ENCODE results near the gene LRP2BP. TPM values are rescaled to one million over a fixed set of nuclear protein-coding genes. Genes with fewer than 3 reads are reported as not detected.
"Not testable (repeated sequence)": the region's sequence is repeated elsewhere in the genome, so short reads cannot be mapped to it uniquely, and the experiment has no call there.

The LRP2BP gene
- total RNA-seq, 1 experiment from 2014 or later = 0.33 TPM

DNA sequence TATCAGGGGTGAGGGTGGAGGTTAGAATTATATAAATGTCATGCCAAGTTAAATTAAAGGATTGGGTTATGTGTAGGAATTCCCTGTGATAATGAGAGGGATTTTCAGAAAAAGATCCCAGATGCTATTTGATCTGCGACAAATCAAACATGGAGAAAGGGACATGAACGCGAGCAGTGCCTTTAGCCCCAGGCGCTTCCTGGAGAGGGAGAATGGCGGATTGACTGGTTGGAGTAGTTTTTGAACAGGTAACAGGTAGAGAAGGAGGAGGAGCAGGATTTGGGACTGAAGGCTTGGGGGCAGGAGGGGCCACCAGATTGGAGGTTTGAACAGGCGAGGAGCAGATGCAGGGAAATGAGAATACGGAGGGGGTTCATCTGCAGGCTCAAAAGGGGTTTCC lies 67.1 kb downstream of the LRP2BP start:
- ATAC-seq = no peak
- Histone ChIP-seq H3K27ac (ENCODE audit: low read length) (no peak overlapping the region), H3K36me3 (ENCODE audit: control insufficient read depth, insufficient read depth, low read length) (no peaks in the 10 kb centered on the region), H3K4me1 (ENCODE audit: control insufficient read depth, insufficient read depth, low read length) (no peaks in the 10 kb centered on the region), H3K4me3 (ENCODE audit: low read depth in 2 of 2, low read length in 2 of 2) (no peak overlapping the region), H3K9me3 (ENCODE audit: control insufficient read depth, insufficient read depth, low read depth, low read length) (no peaks in the 10 kb centered on the region), H3K27me3 (ENCODE audit: control insufficient read depth, insufficient read depth, low read length) (no peaks in the 10 kb centered on the region)
- TF ChIP-seq, protein P1, sequence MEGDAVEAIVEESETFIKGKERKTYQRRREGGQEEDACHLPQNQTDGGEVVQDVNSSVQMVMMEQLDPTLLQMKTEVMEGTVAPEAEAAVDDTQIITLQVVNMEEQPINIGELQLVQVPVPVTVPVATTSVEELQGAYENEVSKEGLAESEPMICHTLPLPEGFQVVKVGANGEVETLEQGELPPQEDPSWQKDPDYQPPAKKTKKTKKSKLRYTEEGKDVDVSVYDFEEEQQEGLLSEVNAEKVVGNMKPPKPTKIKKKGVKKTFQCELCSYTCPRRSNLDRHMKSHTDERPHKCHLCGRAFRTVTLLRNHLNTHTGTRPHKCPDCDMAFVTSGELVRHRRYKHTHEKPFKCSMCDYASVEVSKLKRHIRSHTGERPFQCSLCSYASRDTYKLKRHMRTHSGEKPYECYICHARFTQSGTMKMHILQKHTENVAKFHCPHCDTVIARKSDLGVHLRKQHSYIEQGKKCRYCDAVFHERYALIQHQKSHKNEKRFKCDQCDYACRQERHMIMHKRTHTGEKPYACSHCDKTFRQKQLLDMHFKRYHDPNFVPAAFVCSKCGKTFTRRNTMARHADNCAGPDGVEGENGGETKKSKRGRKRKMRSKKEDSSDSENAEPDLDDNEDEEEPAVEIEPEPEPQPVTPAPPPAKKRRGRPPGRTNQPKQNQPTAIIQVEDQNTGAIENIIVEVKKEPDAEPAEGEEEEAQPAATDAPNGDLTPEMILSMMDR (IDR thresholded peaks at IDR 0.05) = no peak
- no peak for TF ChIP-seq SIN3A (IDR thresholded peaks at IDR 0.05; ENCODE audit: borderline replicate concordance, insufficient read depth, low read depth, low read length)
- ChIA-PET POLR2A (interaction anchor here (0.6 kb wide), 1 partner anchor 121 kb away, joined by 5 read pairs; no protein-coding TSS in a partner anchor), CTCF (no interaction called here)
- no peak for DNase-seq (ENCODE audit: low read depth, low spot score)
- in situ Hi-C loops (cut with HindIII; ENCODE audit: low pct_unique_long_range_greater_than_20kb, low sequenced_read_pairs) (no loop called here), intact Hi-C loops (cut with micrococcal nuclease; ENCODE audit: unreplicated experiment) (no loop called here)
- no TSS peak for BruUV-seq (replicated peaks)

DNA sequence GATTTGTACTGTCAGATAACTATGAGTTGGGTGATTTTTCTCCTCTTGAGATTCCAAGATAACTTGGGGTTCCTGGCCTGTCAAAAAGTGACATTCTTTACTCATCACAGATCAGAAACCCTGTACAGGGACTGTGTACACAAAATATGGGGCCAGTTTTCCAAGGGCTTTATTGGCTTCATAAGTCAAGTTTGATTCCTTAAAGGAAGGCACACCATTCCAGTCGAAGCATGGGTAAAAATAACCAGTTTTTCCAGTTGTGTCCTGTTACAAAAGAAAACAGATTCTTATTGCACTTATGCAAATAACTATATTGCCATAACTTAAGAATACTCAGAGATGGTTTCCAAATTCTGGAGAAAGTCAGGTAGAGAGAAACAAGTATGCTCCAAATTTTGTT lies 70.0 kb downstream of the LRP2BP start:
- intact Hi-C loops (cut with micrococcal nuclease; ENCODE audit: unreplicated experiment); H3K4me3 ChIP-seq (ENCODE audit: low read depth in 2 of 2, low read length in 2 of 2); ATAC-seq; H3K4me1 ChIP-seq (ENCODE audit: control insufficient read depth, insufficient read depth, low read length); BruUV-seq (replicated peaks); H3K9me3 ChIP-seq (ENCODE audit: control insufficient read depth, insufficient read depth, low read depth, low read length); H3K27me3 ChIP-seq (ENCODE audit: control insufficient read depth, insufficient read depth, low read length); H3K27ac ChIP-seq (ENCODE audit: low read length); CTCF ChIA-PET; in situ Hi-C loops (cut with HindIII; ENCODE audit: low pct_unique_long_range_greater_than_20kb, low sequenced_read_pairs); H3K36me3 ChIP-seq (ENCODE audit: control insufficient read depth, insufficient read depth, low read length); DNase-seq (ENCODE audit: low read depth, low spot score); POLR2A ChIA-PET: not testable (repeated sequence)

DNA sequence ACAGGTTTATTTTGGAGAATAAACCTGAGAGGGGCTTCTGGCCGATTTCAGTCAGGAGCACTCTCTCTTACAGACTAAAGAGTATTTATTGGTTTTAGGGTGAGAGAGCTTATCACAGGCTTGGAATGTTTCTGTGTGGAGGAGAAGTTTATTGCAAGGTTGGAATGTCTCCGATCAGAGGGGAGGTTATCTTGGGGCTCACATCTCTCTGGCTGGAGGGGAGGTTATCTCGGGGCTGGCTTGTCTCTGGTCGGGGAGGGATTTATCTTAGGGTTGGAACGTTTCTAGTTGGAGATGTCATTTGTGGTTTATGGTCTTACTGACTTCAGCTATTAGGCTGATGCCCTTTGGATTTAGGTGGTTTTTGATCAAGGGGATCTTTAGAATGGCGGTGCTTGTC lies 71.4 kb downstream of the LRP2BP start:
- POLR2A ChIA-PET; H3K4me3 ChIP-seq (ENCODE audit: low read depth in 2 of 2, low read length in 2 of 2); H3K9me3 ChIP-seq (ENCODE audit: control insufficient read depth, insufficient read depth, low read depth, low read length); CTCF ChIA-PET; H3K27me3 ChIP-seq (ENCODE audit: control insufficient read depth, insufficient read depth, low read length); DNase-seq (ENCODE audit: low read depth, low spot score); intact Hi-C loops (cut with micrococcal nuclease; ENCODE audit: unreplicated experiment); H3K4me1 ChIP-seq (ENCODE audit: control insufficient read depth, insufficient read depth, low read length); BruUV-seq (replicated peaks); H3K27ac ChIP-seq (ENCODE audit: low read length); ATAC-seq; H3K36me3 ChIP-seq (ENCODE audit: control insufficient read depth, insufficient read depth, low read length); in situ Hi-C loops (cut with HindIII; ENCODE audit: low pct_unique_long_range_greater_than_20kb, low sequenced_read_pairs): not testable (repeated sequence)

DNA sequence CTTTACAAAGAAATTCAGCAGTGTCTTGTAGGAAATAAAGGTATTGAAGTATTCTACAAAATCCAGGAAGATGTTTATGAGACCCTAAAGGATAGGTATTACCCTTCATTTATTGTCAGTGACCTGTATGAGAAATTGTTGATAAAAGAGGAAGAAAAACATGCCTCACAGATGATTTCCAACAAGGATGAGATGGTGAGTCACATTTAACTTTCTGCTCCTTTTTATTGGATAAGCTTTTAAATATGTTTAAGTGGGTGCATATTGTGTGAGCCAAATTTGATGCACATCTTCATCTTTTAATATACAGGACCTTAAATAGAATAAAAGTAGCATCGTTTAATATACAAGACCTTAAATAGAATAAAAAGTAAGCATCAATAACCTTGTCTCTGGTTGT lies 72.1 kb downstream of the LRP2BP start:
- no peak overlapping the region for H3K4me3 ChIP-seq (ENCODE audit: low read depth in 2 of 2, low read length in 2 of 2)
- CTCF ChIA-PET = no interaction called here
- no peaks in the 10 kb centered on the region for H3K4me1 ChIP-seq (ENCODE audit: control insufficient read depth, insufficient read depth, low read length)
- no TSS peak for BruUV-seq (replicated peaks)
- no peaks in the 10 kb centered on the region for H3K36me3 ChIP-seq (ENCODE audit: control insufficient read depth, insufficient read depth, low read length)
- TF ChIP-seq TCF7L2 (IDR thresholded peaks at IDR 0.05; ENCODE audit: low read depth, low read length) = no peak
- TF ChIP-seq, protein P1 (IDR thresholded peaks at IDR 0.05) = no peak
- intact Hi-C loops (cut with micrococcal nuclease; ENCODE audit: unreplicated experiment) (no loop called here), in situ Hi-C loops (cut with HindIII; ENCODE audit: low pct_unique_long_range_greater_than_20kb, low sequenced_read_pairs) (no loop called here)
- no peaks in the 10 kb centered on the region for H3K9me3 ChIP-seq (ENCODE audit: control insufficient read depth, insufficient read depth, low read depth, low read length)
- no peak overlapping the region for H3K27ac ChIP-seq (ENCODE audit: low read length)
- DNase-seq (ENCODE audit: low read depth, low spot score) = no peak
- ATAC-seq = no peak
- H3K27me3 ChIP-seq (ENCODE audit: control insufficient read depth, insufficient read depth, low read length) = no peaks in the 10 kb centered on the region
- POLR2A ChIA-PET = interaction anchor here (0.7 kb wide), 1 partner anchor 17 kb away, joined by 3 read pairs; no protein-coding TSS in a partner anchor

All from Panc1 (cell line).